Fibroblast of skin of left quadriceps (primary cell): ENCODE measurements around the gene UST.
"Not testable (repeated sequence)": the region's sequence is repeated elsewhere in the genome, so short reads cannot be mapped to it uniquely, and the experiment has no call there.

Source experiments
- DNase-seq, 2 experiments: peaks; one replicate each; pipeline ENCODE4 v3.0.0-alpha.2; 2013; ENCODE audit warnings: low read depth in 2 of 2

The UST gene

DNA sequence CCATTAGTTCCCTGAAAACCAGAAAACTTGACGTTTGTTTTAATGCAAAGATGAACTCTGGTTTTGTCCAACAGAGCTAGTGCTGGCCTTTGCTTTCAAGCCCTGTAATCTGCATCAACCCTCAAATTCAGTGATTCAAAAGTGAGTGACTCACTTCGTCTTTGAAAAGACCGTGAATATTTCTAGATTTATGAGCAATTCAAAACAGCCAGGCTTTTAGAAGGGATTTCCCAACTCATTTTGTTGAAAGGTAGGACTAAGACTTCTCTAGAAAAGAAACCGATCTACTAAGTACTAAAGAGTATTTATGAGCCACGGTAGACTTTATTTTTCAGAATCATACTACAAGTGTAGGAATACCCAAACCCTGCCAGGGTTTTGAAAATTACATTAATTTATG is 121.5 kb downstream of the UST start:
- peak; percentile 46 to 51 for DNase-seq

DNA sequence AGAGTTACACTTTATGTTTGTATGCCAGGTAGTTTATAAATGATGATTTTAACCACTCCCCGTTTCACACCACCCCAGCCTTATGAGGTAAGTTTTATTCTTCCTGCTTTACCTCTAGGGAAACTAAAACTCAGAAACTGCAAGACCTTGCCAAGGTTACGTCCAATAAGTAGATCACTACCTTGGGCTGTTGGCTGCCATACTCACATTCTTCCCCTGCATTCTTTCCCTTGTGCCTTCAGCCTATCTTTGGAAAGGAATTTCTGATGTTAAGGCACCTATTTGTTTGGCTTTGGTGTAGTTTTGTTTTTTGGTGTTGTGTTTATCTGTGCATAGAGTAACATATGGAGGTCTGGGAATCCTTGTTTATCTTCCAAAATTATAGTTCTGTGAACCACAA is 122.1 kb downstream of the UST start:
- no peak for DNase-seq

DNA sequence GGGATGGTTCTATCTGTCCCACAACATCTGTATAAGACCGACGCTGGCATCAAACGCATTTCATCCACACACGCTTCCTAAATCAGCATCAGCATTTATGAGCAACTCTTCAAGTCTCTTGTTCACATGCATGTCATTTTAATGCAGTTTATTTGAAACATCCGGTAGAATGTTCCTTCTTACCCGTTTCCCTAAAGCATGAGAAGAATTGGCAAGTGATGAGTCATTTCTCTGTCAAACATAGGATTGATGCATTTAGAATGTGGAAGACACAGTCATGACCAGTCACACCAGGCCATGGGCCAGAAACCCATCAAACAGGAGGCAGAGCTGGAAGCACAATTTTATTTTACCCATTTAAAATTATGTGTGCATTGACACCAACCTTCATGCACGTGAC is 122.8 kb downstream of the UST start:
- DNase-seq, result peak; percentile 85 to 87

DNA sequence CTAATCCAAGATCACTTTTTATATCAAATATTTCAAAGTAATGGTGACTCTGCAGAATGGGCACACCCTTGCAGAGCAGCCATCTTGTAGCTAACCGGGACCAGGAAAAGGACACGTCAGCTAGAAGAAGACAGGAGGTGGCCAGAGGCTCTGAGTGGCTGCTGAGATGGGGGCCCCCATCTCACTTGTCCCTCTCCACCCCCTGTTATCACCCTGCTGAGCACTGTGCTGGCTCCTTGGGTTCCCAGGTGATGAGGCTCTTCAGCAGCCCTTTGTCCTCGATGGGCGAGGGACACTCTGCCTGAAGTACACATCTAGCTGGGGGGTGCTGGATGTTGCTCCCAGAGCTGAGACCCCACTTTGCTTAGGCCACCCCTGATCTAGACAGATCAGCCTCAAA is 126.3 kb downstream of the UST start:
- no peak for DNase-seq

DNA sequence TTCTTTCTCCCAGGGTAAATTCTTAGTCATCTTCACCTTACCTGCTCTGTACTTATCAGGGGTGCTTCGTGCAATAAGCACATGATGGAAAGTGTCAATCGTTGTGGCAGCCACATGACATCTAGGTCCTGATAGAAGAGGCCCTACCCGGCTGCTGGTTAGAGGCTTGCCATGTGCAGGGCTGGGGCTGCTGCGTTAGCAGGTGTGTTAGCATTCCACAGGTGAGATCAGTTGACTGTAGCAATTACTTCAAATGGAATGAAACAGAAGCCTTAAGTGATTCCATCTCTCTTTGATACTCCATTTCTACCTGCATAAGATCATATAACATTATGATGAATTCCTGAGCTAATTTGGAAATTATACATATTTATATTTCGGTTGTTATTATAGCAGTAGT is 127.0 kb downstream of the UST start:
- DNase-seq, result no peak

DNA sequence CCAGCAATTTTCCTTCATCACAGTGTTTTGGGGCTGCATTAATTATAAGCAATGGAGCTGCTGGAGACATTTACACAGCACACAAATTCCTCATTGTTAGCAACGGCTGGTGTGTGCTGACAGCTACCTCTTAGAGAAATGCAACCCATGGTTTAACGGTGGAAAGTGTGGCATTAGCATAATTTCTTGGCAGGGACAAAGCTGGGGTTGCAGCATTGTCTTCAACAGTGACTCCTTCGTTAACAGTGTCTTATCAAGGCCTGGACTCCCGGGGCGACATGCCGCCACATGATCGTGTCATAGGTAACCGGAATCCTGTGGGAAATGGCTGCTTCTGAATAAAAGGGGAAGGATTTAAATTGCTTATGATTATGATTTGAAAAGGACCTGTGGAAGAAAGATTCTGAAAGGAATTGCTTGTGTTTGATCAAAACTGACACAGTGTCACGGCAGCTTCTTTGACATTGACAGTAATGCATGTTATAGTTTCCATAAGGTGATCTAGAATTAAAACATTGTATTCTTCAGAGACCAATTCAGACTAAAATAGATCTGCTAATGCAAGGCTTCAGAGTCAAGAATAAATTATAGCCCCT is 128.0 kb downstream of the UST start:
- DNase-seq, result no peak

DNA sequence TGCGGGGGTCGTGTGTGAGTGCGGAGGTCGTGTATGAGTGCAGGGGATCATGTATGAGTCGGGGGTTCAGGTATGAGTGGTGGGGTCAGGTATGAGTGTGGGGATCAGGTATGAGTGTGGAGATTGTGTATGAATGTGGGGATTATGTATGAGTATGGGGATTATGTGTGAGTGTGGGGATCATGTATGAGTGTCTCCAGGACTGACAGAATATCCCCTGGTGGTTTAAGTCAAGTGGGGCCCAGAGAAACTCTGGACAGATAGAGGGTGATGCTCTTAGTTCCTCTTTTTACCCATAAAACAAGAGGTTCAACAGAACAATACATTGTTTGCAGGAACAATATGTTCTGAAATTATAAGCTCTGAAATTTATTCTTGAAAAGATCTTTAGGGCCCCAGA is 131.9 kb downstream of the UST start:
- DNase-seq, result no peak

DNA sequence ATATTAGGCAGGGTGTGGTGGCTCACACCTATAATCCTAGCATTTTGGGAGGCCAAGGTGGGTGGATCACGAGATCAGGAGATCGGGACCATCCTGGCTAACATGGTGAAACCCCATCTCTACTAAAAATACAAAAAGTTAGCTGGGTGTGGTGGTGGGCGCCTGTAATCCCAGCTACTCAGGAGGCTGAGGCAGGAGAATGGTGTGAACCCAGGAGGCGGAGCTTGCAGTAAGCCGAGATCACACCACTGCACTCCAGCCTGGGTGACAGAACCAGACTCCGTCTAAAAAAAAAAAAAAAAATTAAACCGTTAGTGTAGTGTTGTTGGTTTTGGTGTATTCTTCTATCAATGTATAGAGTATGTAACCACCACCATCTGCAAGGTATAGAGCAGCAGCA is 133.9 kb downstream of the UST start:
- DNase-seq, result not testable (repeated sequence)

DNA sequence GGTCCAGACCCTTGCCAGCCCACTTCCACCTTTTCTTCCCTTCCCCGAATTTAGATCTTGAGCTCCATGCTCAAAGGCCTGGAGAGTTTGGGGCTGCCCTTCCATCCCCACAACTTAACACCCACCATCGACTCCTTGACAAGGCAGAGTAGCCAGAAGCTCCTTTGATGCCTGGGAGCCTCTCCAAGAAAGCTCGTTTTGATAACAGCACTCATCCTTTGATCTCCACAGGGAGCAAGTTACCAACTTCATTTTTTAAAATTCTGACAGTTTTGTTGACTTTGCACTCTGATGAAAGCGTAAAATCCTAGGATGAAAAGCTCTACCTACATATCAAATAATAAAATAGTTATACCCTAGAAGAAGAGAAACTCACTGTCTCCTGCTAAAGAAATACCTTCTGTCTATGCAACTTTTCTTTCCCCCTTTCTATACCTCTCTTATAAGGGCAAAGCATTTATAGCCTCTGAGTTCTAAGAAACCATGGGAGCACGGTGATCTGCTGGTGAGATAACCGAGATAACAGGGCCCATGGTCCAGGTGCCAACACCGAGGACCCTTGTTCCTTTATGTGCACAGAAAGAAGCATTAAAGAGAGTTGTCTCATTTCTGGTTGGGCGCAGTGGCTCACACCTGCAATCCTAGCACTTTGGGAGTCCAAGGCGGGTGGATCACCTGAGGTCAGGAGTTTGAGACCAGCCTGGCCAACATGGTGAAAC is 134.9 kb downstream of the UST start:
- no peak for DNase-seq

DNA sequence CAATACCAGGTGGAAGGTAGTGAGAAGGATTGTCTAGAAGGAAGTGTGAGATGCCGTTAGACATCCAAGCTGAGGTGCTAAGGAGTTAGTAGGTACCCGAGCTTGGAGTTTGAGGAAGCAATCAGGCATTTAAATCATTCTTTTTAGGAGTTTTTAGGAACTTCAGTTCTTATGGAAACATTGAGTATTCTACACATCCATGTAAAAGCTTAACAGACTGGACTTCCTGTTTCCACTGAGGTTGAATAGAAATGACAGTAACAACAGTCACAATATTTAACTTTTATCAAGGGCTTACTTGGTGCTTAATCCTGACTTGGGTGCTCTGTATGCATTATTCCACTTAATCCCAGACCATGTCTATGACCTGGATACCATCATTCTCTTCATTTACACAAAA is 136.4 kb downstream of the UST start:
- DNase-seq, result no peak

DNA sequence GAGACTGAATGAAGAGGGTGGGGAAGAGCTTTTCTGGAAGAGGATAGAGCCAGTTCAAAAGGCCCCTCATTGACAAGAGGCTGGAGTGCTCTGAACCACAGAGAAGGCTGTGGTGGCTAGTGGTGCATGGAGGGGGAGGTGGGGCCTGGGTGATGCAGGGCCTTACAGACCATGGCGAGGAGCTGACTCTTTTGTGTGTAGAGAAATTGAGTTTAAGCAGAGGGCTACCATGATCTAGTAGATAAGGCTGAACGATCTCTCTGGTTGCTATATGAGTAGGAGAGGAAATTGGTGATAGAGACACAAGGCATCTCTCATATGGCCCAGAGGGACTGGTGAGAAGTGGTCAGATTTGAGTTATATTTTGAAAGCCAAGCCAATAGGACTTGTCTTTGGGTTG is 137.6 kb downstream of the UST start:
- DNase-seq, result no peak

DNA sequence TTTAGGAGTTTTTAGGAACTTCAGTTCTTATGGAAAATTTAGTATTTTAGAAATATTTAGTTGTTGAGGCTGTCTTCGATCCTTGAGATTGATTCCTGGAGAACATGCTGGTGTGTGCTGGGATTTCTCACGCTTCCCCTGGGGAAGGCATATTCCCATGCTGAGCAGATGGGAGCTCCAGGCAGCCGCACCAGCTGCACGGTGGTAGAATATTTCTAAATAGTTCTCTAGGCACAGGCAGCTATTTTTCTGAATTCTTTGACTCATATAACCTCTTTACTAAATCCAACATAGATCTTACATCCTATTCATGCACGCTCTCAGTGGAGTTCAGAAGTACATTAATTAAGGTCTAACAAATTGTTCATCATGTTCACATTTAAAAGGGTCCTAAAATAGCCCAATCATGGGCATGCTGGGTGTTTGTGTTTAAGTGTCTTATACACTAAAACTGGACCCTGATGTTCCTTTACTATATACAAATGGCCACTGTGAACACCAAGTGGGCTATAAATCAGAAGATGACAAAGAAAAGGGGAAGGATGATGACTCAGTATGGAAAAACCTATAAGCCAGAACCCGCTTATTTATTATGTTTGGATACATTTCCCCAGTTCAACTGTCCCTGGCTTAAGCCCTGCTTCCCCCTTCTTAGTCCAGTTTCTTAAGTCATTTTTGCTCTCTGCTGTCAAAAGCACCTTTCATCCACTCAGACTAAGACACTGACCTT is 138.5 kb downstream of the UST start:
- DNase-seq, result peak; percentile 53 to 57

DNA sequence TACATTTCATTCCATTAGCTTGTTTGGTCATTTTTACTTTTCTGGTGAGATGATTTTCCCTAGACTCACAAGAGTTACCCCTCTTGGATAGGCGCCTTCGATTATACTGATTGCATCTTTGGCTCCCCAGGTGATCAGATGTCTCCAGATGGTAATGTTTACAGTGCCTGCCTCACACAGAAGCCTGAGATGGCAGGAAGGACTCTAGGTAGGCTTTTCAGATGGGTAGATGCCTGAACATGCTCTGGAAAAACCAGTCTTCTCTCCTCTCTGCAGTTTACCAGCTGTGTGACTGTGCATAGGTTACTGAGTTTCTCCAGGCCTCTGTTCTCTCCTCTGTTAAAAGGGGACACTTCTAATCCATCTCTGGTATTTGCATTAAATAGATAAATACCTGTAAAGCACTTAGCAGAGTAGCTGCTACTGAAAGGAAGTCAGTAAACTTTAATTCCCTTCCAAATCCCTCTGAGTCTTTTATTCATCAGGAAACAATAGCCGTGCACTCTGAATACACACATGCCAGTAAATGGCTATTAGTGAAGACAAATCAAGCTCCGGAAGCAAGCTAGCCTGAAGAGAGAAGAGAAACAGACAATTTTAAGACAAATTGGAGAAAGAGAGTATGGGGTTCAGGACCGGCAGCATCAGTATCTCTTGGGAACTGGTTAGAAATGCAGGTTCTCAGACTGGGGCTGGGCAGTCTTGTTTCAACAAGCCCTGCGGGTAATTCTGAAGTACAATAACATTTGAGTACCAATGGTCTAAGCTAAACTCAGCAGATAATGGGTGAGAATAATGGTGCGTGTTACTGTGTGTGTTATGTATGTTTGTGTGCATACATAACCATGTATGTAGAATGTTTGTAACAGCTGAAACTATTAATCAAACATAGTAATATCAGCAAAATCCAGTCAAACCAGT is 139.4 kb downstream of the UST start:
- DNase-seq, result no peak

DNA sequence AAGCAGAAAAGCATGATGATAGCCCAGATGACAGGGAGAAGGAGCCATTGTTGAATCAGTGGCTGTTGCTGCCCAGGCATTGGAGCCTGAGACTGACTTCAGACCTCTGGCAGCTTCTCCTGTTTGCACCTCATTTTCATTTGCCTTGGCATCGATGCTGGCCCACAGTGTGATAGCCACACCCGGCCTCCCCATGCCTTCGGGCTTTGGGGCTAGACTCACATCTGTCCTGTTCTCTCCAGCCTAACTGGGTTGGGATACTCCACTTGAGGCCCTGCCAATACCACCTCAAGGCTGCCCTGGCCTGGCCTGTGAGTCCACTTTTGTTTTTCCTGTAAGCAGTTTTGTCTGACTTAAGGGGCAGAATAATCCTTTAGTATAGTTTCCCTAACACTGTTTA is 140.4 kb downstream of the UST start:
- no peak for DNase-seq

DNA sequence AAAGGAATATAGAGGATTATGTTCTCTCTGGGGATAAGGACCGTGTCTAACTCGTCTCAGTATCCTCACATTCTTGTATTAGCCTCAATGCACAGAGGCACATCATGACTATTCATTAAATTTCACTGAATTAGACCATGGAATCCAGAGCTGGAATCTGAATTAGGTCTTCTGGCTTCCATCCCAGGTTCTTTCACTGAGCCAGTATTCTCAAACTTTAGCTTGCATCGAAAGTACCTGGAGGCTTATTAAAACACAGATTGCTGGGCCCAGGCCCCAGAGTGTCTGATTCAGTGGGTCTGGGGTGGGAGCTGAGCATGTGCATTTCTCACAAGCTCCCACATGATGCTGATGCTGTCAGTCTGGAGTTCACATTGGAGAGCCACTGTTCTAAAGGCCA is 142.0 kb downstream of the UST start:
- DNase-seq, result no peak

DNA sequence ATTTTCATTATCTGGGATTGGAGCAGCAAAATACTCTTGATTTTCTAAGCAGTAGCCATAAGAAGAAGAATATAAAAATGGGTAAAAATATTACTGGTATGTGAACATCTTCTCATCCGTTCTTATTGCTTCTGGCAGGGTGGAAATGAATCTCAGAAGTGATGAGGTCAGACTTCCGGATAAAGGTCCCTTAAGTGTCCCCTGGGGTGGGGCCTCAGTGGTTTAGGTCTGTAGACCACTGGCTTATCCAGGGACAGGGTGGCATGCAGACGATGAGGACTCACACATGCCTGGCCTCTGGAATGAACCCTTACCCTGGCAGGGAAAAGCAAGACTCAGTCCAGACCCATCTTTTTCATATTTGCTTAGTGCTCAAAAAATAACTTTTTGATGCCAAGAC is 143.3 kb downstream of the UST start:
- DNase-seq, result no peak

DNA sequence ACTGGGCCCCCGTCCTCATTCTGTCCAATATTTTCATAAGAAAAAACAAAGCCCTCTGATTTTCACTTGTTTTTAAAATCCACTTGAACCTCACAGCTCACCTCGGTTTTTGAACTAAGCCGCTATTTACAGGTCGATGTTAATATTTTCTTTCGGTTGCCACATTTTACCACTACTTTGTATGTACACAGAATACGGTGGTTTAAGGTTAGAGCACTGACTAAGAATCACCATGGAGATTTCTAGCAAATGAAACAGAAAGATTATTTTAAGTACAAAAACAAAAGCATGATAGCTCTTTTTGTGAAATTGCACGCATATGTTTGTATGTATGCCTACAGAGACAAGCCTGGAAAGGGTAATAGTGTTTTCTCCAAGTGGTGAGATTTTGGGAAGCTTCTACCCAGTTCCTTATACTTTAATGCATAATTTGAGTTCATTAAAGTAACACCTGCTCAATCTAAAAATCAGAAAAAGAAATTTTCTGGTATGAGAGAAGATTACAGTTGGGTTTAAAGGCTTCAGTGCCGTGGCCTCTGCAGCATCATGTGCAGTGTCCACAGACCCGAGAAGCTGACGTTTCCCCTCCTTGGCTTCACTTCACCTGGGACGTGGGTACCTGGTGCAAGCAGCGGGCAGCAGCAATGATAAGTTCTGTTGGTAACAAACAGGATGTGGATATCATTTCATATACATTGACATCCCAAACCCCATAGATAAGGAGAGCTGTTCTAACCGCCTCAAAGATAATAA is 144.0 kb downstream of the UST start:
- DNase-seq, result no peak

DNA sequence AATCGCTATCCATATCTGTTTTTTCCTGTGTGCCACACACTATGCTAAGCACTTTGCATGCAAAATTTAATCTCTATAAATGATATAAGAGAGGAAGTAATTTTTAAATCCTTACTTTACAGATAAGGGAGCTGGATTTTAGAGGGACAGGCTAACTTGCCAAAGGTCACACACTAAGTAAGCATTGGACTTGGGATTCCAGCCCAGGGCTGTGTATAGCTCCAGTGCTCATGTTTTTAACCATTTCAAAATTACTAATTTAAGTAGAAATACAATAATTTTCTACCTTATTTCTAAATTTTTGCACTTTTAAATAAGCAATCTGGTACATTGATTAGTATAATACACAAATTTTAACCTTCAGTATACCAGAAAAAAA is 144.6 kb downstream of the UST start:
- DNase-seq, result no peak

DNA sequence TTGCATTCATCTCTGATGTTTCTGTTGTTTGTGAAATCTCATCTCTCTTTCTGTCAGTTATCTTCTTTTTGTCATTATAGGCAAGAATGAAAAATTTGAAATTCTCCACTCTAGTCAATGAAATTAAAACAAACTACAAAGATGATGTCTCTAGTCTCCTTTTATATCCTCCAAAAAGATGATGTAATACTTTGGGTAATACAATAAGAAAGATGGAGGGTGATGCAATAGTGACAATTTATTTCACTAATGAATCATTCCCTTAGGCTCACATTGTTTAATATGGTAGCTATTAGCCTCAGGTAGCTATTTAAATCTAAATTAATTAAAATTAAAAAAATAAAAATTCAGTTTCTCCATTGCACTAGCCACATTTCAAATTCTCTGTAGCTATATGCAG is 145.4 kb downstream of the UST start:
- no peak for DNase-seq

DNA sequence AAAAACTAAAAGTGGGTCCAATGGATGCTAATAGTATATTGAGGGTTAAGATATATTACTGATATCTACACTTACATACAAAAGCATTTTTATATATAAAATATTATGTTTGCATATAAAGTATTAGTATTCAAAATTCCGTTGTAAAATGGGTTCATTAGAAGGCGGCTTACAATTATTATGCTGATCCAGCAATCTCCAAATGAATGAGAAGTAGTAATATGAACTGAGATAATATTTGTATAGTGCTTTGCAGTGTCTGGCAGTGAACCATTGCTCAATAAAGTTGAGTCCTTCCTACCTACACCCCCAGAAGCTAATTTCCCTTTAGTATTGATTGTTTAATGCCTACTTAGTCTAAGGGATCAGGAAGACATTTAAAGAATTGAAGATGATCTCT is 146.2 kb downstream of the UST start:
- DNase-seq, result no peak

DNA sequence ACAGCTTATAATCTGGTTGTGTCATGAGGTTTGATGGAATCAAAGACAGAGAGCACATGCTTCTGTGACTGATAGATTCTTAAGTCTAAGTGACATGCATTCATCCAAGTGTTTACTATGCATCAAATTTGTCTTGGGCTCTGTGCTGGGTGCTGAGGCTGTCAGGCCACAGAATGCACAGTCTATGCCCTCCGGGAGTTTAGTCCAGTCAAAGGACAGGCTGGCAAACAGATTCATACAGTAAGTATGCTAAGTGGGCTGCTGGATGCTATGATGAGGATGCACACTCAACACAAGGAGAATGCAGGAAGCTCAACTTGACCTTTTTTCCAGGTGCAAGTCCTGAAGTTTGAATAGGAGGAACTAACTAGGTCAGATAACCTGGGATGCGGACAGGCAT is 146.7 kb downstream of the UST start:
- no peak for DNase-seq
